ENCODE results near the gene RABL6. TPM values are rescaled to one million over a fixed set of nuclear protein-coding genes. Genes with fewer than 3 reads are reported as not detected.

RABL6 gene
- 94.1 and 98.4 TPM in 2 replicates for total RNA-seq

GRCh38 chr9:136807281-136808074 is at the start of gene RABL6:
Gene RABL6 (plus strand): TSS chr9:136807948. CDS start chr9:136808197, 249 bp downstream.

GRCh38 chr9:136764301-136764891 is 43.4 kb upstream of the RABL6 start, which contains the start of gene LCN15:
Gene LCN15 (minus strand): TSS chr9:136764518. CDS start chr9:136764488, 30 bp downstream.

GRCh38 chr9:136790640-136791515 is 16.9 kb upstream of the RABL6 start, which contains the start of gene TMEM141:
Gene TMEM141 (plus strand): TSS chr9:136791344. CDS start chr9:136791371, 27 bp downstream.

DNA sequence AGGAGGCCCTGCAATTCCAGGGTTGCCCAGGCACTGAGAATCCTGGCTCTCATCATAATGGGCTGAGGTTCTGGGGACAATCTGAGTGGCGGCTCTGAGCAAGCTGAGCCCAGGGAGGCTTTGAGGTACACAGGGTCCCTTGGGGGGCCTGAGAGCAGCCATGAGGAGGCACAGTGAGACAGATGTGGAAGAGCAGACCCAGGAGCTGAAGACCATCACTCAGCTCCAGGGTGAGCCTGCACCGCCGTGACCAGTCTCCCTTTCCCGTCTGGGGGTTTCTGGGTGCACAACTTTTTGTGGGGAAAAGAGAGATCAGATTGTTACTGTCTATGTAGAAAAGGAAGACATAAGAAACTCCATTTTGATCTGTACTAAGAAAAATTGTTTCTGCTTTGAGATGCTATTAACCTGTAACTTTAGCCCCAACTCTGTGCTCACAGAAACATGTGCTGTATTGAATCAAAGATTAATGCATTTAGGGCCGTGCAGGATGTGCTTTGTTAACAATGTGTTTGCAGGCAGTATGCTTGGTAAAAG is 11.4 kb upstream of the RABL6 start, which contains the start of gene CCDC183:
Gene CCDC183, plus strand, starts transcription at position 101 of the 537 bp plus-strand sequence. Its CDS starts 60 bp downstream, at position 161.

GRCh38 chr9:136842380-136842948 is 34.7 kb downstream of the RABL6 start, which contains the start of gene AJM1:
Gene AJM1 (plus strand): TSS chr9:136842478. CDS start chr9:136844415, 1,937 bp downstream.

DNA sequence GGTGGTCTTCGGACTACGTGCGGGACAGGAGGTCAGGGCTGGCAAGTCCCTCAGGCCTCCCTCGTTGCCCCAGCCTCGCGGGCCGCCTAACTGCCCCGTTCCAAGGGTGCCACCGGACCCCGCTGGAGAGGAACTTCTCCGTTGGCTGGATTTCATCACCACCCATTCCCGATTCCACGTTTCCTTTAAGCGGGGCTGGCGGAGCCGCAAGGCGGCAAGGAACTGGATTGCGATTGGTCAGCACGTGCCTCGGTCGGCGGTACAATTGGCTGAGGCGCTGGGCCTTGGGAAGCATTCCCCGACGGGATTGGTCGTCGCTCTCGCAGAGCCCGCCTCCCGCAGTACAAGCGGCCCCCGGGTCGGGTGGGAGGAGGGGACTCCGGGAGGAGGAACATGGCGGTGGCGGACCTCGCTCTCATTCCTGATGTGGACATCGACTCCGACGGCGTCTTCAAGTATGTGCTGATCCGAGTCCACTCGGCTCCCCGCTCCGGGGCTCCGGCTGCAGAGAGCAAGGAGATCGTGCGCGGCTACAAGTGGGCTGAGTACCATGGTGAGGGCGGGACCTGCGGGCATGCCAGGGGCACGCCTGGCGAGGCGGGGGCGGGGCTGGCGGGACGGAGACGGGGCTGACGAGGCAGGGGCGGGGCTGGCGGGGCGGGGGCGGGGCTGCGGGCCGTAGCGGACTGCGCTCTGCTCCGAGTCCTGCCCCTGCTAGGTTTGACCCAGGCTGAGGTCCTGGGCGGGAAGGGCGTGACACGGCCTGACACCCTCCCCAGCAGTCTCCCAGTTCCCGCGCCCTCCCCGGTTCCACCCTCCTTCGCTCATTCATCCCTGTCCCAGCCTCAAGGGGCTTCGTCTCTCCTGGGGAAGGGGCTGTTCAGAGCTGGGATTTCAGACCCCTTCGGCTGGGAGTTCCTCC is 41.6 kb downstream of the RABL6 start, which contains the start of gene PHPT1:
Gene PHPT1, plus strand, starts transcription at position 372 of the 922 bp plus-strand sequence. Its CDS starts 22 bp downstream, at position 394.

GRCh38 chr9:136851941-136852663 is 44.4 kb downstream of the RABL6 start, which contains the start of gene MAMDC4:
Gene MAMDC4 (plus strand): TSS chr9:136852346. CDS start chr9:136852417, 71 bp downstream.

GRCh38 chr9:136885950-136886578 is 78.3 kb downstream of the RABL6 start, which contains the start of gene TRAF2:
Gene TRAF2 (plus strand): TSS chr9:136886516. CDS start chr9:136898741, 12,225 bp downstream.

Small RNA genes lying within 50 kb of the gene (small RNA-seq; reads per million reads assigned to genes)
- not detected for gene AL355987.2
- gene ATP6V1G1P3 = not detected
- gene MIR4292 = not detected
- gene MIR4479 = 0.24 reads per million

Other genes starting within 250 kb of the RABL6 start
- 566 and 825 TPM in 2 replicates for gene EGFL7, start 145.0 kb upstream of the RABL6 start, total RNA-seq
- 61.9 and 73.2 TPM in 2 replicates for gene AGPAT2, start 120.5 kb upstream of the RABL6 start, total RNA-seq
- 182 and 234 TPM in 2 replicates for gene DIPK1B, start 95.4 kb upstream of the RABL6 start, total RNA-seq
- gene LCN10, start 65.0 kb upstream of the RABL6 start, total RNA-seq = not detected in 2 replicates
- gene LCN6, start 59.4 kb upstream of the RABL6 start, total RNA-seq = 0.33 TPM in 1 of 2 replicates, not detected in the other
- not detected in 2 replicates for gene LCN8, start 49.7 kb upstream of the RABL6 start, total RNA-seq
- not detected in 2 replicates for gene LCN15, start 43.4 kb upstream of the RABL6 start, total RNA-seq
- gene TMEM141, start 16.6 kb upstream of the RABL6 start, total RNA-seq = 51.0 and 63.0 TPM in 2 replicates
- gene CCDC183, start 11.6 kb upstream of the RABL6 start, total RNA-seq = 0.19 and 0.65 TPM in 2 replicates
- gene AJM1, start 34.5 kb downstream of the RABL6 start, total RNA-seq = 0.65 and 0.67 TPM in 2 replicates
- 77.7 and 106 TPM in 2 replicates for gene PHPT1, start 41.5 kb downstream of the RABL6 start, total RNA-seq
- gene MAMDC4, start 44.4 kb downstream of the RABL6 start, total RNA-seq = 0.98 and 1.4 TPM in 2 replicates
- gene EDF1, start 58.4 kb downstream of the RABL6 start, total RNA-seq = 253 and 286 TPM in 2 replicates
- 11.8 and 13.9 TPM in 2 replicates for gene TRAF2, start 78.6 kb downstream of the RABL6 start, total RNA-seq
- 180 and 181 TPM in 2 replicates for gene FBXW5, start 136.8 kb downstream of the RABL6 start, total RNA-seq
- gene C8G, start 137.3 kb downstream of the RABL6 start, total RNA-seq = 0.33 and 0.76 TPM in 2 replicates
- 0.29 TPM in 1 of 2 replicates, not detected in the other for gene LCN12, start 144.3 kb downstream of the RABL6 start, total RNA-seq
- gene PTGDS, start 169.6 kb downstream of the RABL6 start, total RNA-seq = not detected in 2 replicates
- not detected in 2 replicates for gene LCNL1, start 175.0 kb downstream of the RABL6 start, total RNA-seq
- gene PAXX, start 184.5 kb downstream of the RABL6 start, total RNA-seq = 14.6 and 19.6 TPM in 2 replicates
- gene CLIC3, start 188.6 kb downstream of the RABL6 start, total RNA-seq = 0.29 and 0.33 TPM in 2 replicates
- 12.4 and 18.6 TPM in 2 replicates for gene ABCA2, start 220.3 kb downstream of the RABL6 start, total RNA-seq
- gene FUT7, start 224.1 kb downstream of the RABL6 start, total RNA-seq = not detected in 2 replicates
- gene NPDC1, start 238.2 kb downstream of the RABL6 start, total RNA-seq = 52.6 and 64.7 TPM in 2 replicates
- gene ENTPD2, start 246.1 kb downstream of the RABL6 start, total RNA-seq = not detected in 2 replicates

All from vein endothelial cell (primary cell).